GM18868 (cell line): ENCODE data around the gene ZNF436.
"Not testable (repeated sequence)": the region's sequence is repeated elsewhere in the genome, so short reads cannot be mapped to it uniquely, and the experiment has no call there.

Experiments used
- ATAC-seq: cut with Tn5 transposase; IDR thresholded peaks from one replicate; pipeline ENCODE4 v1.9.1; 2021; ENCODE audit warnings: mild to moderate bottlenecking, moderate library complexity; ENCODE audit not compliant: unreplicated experiment

ZNF436 gene

GRCh38 chr1:23330846-23331245 is 38.8 kb downstream of the ZNF436 start:
- no peak for ATAC-seq

GRCh38 chr1:23325393-23325792 is 44.2 kb downstream of the ZNF436 start:
- ATAC-seq: no peak

- no peak for ATAC-seq
Measured at GRCh38 chr1:23322770-23323169, 46.9 kb downstream of the ZNF436 start.

- ATAC-seq: not testable (repeated sequence)
Measured at GRCh38 chr1:23310280-23310679, 59.4 kb downstream of the ZNF436 start.
